AG09319 (cell line): ENCODE results near the gene PDPR.
A peak's percentile ranks its signal among the peaks of the same experiment; 100 is the strongest.
"Not testable (repeated sequence)": the region's sequence is repeated elsewhere in the genome, so short reads cannot be mapped to it uniquely, and the experiment has no call there.

ENCODE experiments used
- DNase-seq: peaks from one replicate; pipeline ENCODE4 v3.0.0-alpha.2; 2010; ENCODE audit warnings: low read depth; ENCODE audit errors: extremely low read depth

The PDPR gene

DNA sequence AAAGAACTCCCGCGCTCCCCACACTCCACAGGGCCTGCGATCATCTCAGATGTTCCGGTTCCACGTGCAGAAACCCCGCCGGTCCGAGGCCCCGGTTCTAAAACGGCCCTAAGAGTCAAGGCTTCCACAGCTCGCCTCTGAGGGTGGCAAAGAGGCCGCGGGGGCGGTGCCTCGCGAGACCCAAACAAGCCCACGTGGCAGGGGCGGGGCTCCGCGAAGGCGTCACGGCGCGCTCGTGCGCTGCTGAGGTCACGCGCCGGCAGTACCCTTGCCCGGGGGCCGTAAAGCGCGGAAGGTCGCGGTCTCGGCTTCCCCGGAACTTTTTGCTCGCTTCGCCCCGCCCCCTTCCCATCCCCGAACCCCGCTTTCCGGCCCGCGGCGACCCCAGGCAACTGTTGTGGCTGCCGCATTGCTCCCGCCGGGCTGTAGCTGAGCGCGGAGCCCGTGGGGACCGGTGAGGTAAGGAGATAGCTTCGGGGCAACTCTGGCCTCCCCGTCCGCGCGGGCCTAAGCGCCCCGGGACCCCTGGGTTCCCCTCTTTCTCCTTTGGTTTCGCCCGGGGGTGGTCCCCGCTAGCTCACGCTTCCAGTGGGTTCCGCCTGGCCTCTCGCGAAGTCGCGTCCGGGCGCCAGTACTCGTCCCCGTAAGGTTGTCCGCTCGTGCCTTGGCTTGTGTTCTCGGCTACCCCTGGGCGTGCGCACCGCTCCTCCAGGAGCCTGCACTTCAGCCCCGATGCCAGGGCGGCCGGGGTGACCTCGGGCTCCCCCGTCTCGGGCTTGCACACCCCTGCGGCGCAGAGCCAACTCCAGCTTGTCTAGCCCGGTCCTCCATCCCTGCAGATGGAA is at the start of gene PDPR:
Gene PDPR, plus strand, starts transcription at position 351 of the 845 bp plus-strand sequence. CDS start 6,161 bp downstream, outside the sequence.
- peak; percentile 69 for DNase-seq

DNA sequence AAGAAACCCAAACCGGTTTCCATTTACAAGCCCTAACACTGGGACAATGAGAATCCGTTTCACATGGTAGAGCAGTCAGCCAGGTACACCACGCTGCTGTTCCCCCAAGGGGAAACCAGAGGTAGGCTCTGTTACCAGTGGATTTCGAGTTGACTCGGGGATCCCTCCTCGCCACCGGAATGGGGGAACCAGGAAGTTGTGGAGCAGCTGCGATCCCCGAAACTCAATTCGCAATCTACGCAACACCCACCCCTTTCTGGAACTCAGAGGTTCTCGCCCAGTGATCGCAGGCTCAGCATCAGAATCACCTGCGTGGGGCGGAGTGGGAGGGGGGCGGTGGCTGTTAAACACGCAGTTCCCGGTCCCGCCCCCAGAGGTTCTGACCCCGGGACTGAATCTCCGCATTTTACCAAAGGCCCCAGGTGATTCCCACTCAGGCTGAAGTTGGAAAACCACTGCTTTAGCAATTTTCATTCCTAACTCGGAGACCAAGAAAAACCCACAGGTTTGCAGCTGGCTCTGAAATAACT is 49.2 kb upstream of the PDPR start:
- not testable (repeated sequence) for DNase-seq

DNA sequence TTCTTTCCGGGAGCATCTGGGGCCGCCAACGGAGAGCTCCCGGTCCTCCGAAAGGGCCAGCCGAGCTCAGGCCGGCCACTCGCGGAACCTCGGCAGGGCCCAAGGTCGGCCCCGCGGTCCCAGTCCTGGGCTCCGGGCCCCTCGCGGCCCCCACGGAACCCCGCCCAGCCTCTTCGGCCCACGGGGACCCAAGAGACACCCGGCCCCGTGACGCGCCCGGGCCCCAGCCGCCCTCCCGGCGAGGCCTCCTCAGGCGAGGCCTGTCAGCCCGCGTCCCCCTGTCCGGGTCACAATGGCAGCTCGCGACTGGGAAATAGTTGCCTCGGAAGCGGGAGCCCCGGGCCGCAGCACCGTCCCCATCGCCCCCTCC is 48.8 kb upstream of the PDPR start:
- not testable (repeated sequence) for DNase-seq

GRCh38 chr16:70065746-70066658 is 48.1 kb upstream of the PDPR start:
- DNase-seq = peak; percentile 44

DNA sequence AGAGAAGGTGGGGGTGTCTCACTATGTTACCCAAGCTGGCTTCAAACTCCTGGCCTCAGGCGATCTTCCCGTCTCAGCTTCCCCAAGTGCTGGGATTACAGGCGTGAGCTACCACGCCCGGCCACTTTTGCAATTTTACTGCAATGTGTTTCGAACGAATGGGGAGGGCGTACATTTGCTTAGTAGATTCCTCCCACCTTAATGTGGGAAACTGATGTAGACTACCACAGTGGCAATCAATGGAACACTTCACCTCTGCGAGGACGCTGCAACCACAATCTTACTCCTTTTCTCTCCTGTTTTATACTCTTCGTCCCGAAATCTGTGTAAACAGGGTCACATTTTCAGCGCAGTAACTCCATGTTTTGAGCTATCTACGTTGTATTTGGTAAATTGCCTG is 47.4 kb upstream of the PDPR start:
- not testable (repeated sequence) for DNase-seq

- DNase-seq = not testable (repeated sequence)
Observed at GRCh38 chr16:70079081-70079480, 35.1 kb upstream of the PDPR start.

DNA sequence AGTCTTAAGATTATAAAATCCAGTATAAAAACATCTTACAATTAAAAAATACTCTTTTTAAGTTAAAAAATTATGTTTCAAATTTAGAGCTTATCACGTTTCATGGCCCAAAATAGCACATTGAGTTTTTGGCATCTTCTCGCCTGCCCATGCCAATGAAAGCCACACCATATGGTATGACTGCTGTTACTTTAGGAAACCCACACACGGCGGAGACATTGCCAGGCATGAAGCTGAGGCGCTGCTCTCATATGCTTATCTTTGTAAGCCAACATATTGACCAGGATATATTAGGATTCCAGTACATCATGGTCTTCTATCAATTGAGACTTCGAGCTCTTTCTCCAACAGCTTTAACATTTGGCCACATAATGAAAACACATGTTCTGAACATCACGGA is 32.9 kb upstream of the PDPR start:
- not testable (repeated sequence) for DNase-seq

DNA sequence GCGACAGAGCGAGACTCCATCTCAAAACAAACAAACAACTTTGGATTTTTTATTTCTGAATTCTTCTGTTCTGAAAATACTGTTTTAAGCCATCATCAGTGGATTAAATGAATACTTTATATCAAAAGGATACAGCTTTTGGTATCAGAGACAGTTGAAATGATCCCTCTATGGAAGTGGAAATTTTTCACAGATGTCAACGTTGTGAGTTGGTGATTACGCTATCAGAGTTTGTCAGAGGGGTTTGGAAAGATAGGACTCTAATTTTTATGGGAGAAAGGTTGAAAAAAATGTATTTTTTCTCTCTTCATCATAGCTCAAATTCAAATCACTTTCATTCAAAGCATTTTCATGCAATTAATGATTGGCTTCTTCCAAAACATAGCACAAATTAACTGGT is 30.2 kb upstream of the PDPR start:
- DNase-seq = not testable (repeated sequence)

- not testable (repeated sequence) for DNase-seq
Observed at GRCh38 chr16:70088160-70088559, 26.0 kb upstream of the PDPR start.

GRCh38 chr16:70088877-70089276 is 25.3 kb upstream of the PDPR start:
- DNase-seq = not testable (repeated sequence)

DNA sequence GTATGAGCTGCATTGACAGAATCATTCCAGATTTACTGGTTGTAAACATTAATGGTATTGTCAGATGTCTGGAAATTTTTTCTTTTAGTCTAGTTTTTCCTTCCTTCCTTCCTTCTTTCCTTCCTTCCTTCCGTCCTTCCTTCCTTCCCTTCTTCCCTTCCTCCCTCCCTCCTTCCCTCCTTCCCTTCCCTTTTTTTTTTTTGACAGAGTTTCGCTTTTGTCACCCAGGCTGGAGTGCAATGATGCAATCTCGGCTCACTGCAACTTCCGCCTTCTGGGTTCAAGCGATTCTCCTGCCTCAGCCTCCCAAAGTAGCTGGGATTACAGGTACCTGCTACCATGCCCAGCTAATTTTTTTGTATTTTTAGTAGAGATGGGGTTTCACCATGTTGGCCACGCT is 24.8 kb upstream of the PDPR start:
- not testable (repeated sequence) for DNase-seq

DNA sequence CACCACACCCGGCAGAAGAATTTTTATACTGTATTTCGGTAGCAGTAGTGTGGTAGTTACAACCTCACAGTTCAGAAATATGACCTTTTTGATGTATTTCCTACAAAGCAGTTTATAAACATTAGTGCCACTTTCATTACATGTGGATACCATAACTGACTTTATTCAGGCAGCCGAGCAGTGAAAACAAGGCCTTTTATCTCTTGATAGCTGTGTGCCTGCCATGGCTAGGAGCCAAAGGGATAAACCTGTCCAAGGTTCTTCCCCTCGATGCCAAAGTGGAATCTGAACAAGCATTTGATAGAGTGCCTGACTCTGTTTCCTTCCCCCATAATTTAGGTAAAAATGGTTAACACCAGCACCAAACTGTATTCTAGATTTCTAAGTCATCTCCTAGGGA is 23.0 kb upstream of the PDPR start:
- DNase-seq = not testable (repeated sequence)

GRCh38 chr16:70094096-70094495 is 20.0 kb upstream of the PDPR start:
- not testable (repeated sequence) for DNase-seq

DNA sequence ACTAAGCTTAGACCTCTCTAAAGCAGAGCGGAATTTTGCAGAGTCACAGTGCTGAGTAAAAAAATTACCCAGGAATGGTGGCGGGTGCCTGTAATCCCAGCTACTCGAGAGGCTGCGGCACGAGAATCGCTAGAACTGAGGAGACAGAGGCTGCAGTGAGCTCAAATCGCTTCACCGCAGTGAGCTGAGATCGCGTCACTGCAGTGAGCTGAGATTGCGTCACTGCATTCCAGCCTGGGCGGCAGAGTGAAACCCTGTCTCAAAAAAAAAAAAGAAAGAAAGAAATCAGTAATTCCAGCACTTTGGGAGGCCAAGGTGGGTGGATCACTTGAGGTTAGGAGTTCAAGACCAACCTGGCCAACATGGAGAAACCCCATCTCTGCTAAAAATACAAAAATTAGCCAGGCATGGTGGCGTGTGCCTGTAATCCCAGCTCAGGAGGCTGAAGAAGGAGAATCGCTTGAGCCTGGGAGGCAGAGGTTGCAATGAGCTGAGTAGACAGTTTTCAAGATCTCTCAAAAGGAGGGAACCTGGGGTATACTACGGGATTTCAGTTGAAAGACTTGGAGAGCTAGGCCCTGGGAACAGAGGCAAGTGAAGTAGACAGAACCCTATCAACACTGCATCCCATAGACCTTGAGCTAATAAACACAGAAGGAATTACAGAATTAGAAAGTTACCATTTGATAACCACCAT is 4.4 kb upstream of the PDPR start:
- DNase-seq = not testable (repeated sequence)

DNA sequence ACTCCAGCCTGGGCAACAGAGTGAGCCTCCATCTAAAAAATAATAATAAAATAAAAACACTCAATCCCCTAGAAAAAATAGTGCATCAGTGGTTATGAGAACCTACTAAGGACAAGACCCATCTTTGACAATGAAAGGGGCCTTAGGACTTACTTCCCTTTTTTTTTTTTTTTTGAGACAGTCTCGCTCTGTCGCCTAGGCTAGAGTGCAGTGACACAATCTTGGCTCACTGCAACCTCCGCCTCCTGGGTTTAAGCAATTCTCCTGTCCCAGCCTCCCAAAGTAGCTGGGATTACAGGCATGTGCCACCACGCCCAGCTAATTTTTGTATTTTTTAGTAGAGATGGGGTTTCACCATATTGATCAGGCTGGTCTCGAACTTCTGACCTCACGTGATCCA is 2.0 kb upstream of the PDPR start:
- DNase-seq = not testable (repeated sequence)

GRCh38 chr16:70113599-70113981 is 542 bp upstream of the PDPR start:
- not testable (repeated sequence) for DNase-seq

DNA sequence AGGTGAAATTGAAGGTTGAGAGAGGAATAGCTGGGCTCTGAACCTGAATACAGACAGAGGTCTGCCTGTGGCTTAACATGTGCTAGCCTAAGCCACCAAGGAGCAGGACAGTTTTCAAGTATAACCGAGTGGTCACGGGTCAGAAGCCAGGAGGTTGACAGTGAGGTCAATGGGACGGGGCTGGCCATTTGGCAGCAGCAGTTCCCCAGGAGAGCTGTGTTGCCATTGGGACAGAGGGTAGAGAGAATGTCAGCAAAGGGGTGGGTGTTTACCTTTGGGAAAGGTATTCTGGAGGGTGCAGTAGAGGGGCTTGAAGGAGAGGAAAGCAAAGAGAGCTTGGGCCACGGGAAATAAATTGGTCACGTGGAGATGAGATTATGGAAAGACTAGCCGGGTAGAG is 4.2 kb downstream of the PDPR start:
- DNase-seq = not testable (repeated sequence)

DNA sequence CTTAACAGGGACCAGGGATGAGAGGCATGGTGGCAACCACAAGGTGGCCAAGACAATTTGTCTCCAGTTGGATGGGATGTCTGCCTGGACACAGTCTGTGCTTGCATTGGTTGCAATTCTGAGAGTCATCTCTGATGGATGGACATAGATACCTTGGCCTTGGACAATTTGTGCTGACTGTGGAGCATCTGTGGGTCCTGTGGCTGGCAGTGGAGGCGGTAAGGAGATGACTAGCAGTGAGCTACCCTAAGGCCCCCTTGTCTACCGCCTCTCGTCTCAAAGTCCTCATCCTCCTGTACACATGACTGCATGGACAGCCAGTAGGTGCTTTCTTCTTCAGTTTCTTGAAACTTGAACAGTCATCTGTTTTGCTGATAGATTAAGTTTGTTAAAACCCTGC is 4.6 kb downstream of the PDPR start:
- not testable (repeated sequence) for DNase-seq

- not testable (repeated sequence) for DNase-seq
Observed at GRCh38 chr16:70120398-70120797, 6.3 kb downstream of the PDPR start.

- DNase-seq = not testable (repeated sequence)
Observed at GRCh38 chr16:70123822-70124221, 9.7 kb downstream of the PDPR start.

DNA sequence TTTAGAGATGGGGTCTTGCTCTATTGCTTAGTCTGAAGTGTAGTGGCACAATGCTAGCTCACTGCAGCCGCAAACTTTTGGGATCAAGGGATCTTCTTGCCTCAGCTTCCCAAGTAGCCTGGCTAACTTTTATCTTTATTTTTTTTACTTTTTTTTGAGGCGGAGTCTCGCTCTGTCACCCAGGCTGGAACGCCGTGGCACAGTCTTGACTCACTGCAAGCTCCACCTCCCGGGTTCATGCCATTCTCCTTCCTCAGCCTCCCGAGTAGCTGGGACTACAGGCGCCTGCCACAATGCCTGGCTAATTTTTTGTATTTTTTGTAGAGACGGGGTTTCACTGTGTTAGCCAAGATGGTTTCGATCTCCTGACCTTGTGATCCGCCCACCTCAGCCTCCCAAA is 12.1 kb downstream of the PDPR start:
- DNase-seq = not testable (repeated sequence)
